Epidermal melanocyte (primary cell): ENCODE measurements around the gene ZNF19.

Experiments used
- DNase-seq: peaks from one replicate; pipeline ENCODE4 v3.0.0; 2011; ENCODE audit warnings: low spot score; ENCODE audit not compliant: insufficient read length

Gene ZNF19

GRCh38 chr16:71442051-71442440 is 47.1 kb downstream of the ZNF19 start, which contains the start of gene TLE7:
TSS of gene TLE7 (minus strand) at chr16:71442054. CDS start at chr16:71433324, 8,730 bp downstream.
- DNase-seq = no peak

- DNase-seq = no peak
Measured at GRCh38 chr16:71441348-71442050, 47.6 kb downstream of the ZNF19 start.

GRCh38 chr16:71440669-71441347 is 48.3 kb downstream of the ZNF19 start:
- no peak for DNase-seq

- DNase-seq = no peak
Measured at GRCh38 chr16:71439523-71439922, 49.6 kb downstream of the ZNF19 start.

GRCh38 chr16:71436473-71436872 is 52.7 kb downstream of the ZNF19 start:
- DNase-seq = no peak

- no peak for DNase-seq
Measured at GRCh38 chr16:71432906-71433305, 56.2 kb downstream of the ZNF19 start.

- DNase-seq = no peak
Measured at GRCh38 chr16:71431991-71432390, 57.1 kb downstream of the ZNF19 start.

GRCh38 chr16:71431176-71431575 is 57.9 kb downstream of the ZNF19 start:
- DNase-seq = no peak

- DNase-seq = no peak
Measured at GRCh38 chr16:71430744-71431143, 58.4 kb downstream of the ZNF19 start.

- DNase-seq = no peak
Measured at GRCh38 chr16:71429581-71429980, 59.5 kb downstream of the ZNF19 start.

GRCh38 chr16:71428883-71429282 is 60.2 kb downstream of the ZNF19 start:
- DNase-seq = no peak

GRCh38 chr16:71428385-71428784 is 60.7 kb downstream of the ZNF19 start:
- no peak for DNase-seq

- no peak for DNase-seq
Measured at GRCh38 chr16:71426880-71427615, 62.1 kb downstream of the ZNF19 start.

GRCh38 chr16:71426069-71426879 is 62.9 kb downstream of the ZNF19 start:
- DNase-seq = no peak

GRCh38 chr16:71425746-71426068 is 63.4 kb downstream of the ZNF19 start:
- DNase-seq = no peak

GRCh38 chr16:71424626-71425025 is 64.5 kb downstream of the ZNF19 start:
- no peak for DNase-seq

- no peak for DNase-seq
Measured at GRCh38 chr16:71423865-71424264, 65.3 kb downstream of the ZNF19 start.
